OCI-LY3 (cell line): ENCODE data around the gene MCF2L2.

ENCODE experiments used
- H2AFZ ChIP-seq: fragments of 200-600, 300-600 bp; shearing (Covaris generic); 2 replicates; pipeline ENCODE4 v1.6.0; 2014; ENCODE audit warnings: antibody characterized with exemption, low read depth, low read length
- H3K27ac ChIP-seq: fragments of 200-600, 300-600 bp; sonication (generic); 2 replicates; pipeline ENCODE4 v1.5.1; 2014; ENCODE audit warnings: mild to moderate bottlenecking, low read length, moderate library complexity, mixed read lengths
- H3K27me3 ChIP-seq: fragments of 200-600, 300-600 bp; sonication (generic); 2 replicates; pipeline ENCODE4 v1.6.1; 2014; ENCODE audit warnings: low read depth, low read length, mixed read lengths
- H3K36me3 ChIP-seq: fragments of 200-600, 300-600 bp; sonication (generic); replicated peaks from 2 replicates; pipeline ENCODE3; 2014; ENCODE audit warnings: low read depth, low read length, mixed read lengths
- H3K4me1 ChIP-seq: fragments of 300-600, 200-600 bp; sonication (generic); 2 replicates; pipeline ENCODE4 v1.6.1; 2014; ENCODE audit warnings: low read length, mixed read lengths
- H3K4me2 ChIP-seq: fragments of 200-600, 300-600 bp; sonication (generic); 2 replicates; pipeline ENCODE4 v1.6.1; 2014; ENCODE audit warnings: low read length, mixed read lengths
- H3K4me3 ChIP-seq: fragments of 300-600, 200-600 bp; sonication (generic); 2 replicates; pipeline ENCODE4 v1.5.1; 2014; ENCODE audit warnings: antibody characterized with exemption, mild to moderate bottlenecking, low read length, moderate library complexity
- H3K79me2 ChIP-seq: fragments of 300-600, 200-600 bp; shearing (Covaris generic); 2 replicates; pipeline ENCODE4 v1.6.1; 2014; ENCODE audit warnings: mild to moderate bottlenecking, low read length, mixed read lengths
- H3K9ac ChIP-seq: fragments of 300-600, 200-600 bp; shearing (Covaris generic); 2 replicates; pipeline ENCODE4 v1.6.0; 2014; ENCODE audit warnings: mild to moderate bottlenecking, low read length, moderate library complexity
- H3K9me3 ChIP-seq: fragments of 200-600, 300-600 bp; shearing (Covaris generic); 2 replicates; pipeline ENCODE4 v1.6.1; 2014; ENCODE audit warnings: low read length, mixed read lengths; ENCODE audit not compliant: insufficient read depth
- H4K20me1 ChIP-seq: fragments of 200-600, 300-600 bp; sonication (generic); 2 replicates; pipeline ENCODE4 v1.6.1; 2016; ENCODE audit warnings: low read length, mixed read lengths; ENCODE audit not compliant: insufficient read depth
- CTCF ChIP-seq: fragments of 200-600, 300-600 bp; sonication (generic); IDR thresholded peaks from 2 replicates; pipeline ENCODE4 v1.5.1; 2014; ENCODE audit warnings: antibody characterized with exemption, low read length, low read depth
- EZH2phosphoT487 ChIP-seq: fragments of 200-600 bp; shearing (Covaris generic); IDR thresholded peaks from 2 replicates; pipeline ENCODE4 v1.6.1; 2018; ENCODE audit warnings: antibody characterized with exemption, mixed run types, low read depth

The MCF2L2 gene

GRCh38 chr3:183448369-183449128, 20.1 kb upstream of the MCF2L2 start:
- peaks cover 6% of the 10 kb centered on the region for H3K4me1 ChIP-seq
- H3K27me3 ChIP-seq: no peaks in the 10 kb centered on the region
- no peak for TF ChIP-seq CTCF
- no peak for TF ChIP-seq EZH2phosphoT487
- peaks cover 6% of the 10 kb centered on the region; the same call in 1 of the 2 replicates for H3K79me2 ChIP-seq
- H3K9ac ChIP-seq: peak overlapping the region; percentile 82
- no peaks in the 10 kb centered on the region for H4K20me1 ChIP-seq
- H2AFZ ChIP-seq: no peak overlapping the region
- H3K36me3 ChIP-seq: peaks cover 9% of the 10 kb centered on the region
- no peak overlapping the region for H3K27ac ChIP-seq
- H3K4me3 ChIP-seq: peak overlapping the region; percentile 93
- H3K9me3 ChIP-seq: peaks cover 11% of the 10 kb centered on the region
- peak overlapping the region; percentile 75 for H3K4me2 ChIP-seq

- Histone ChIP-seq H3K9ac (peak overlapping the region; percentile 82), H3K4me2 (peak overlapping the region; percentile 75), H3K79me2 (peaks cover 6% of the 10 kb centered on the region; the same call in 1 of the 2 replicates), H3K4me1 (peaks cover 6% of the 10 kb centered on the region), H2AFZ (peak overlapping the region; percentile 84), H3K9me3 (peaks cover 21% of the 10 kb centered on the region), H4K20me1 (no peaks in the 10 kb centered on the region), H3K27ac (peak overlapping the region; percentile 28), H3K27me3 (no peaks in the 10 kb centered on the region), H3K36me3 (peaks cover 6% of the 10 kb centered on the region), H3K4me3 (peak overlapping the region; percentile 93)
- TF ChIP-seq EZH2phosphoT487 (no peak), CTCF (0 out of 2 replicates have a peak, but pooled peaks have one; percentile 11)
Measured at GRCh38 chr3:183447206-183448001, 19.0 kb upstream of the MCF2L2 start.

- Histone ChIP-seq H3K4me3 (peak overlapping the region; percentile 93), H3K79me2 (peaks cover 6% of the 10 kb centered on the region; the same call in 1 of the 2 replicates), H3K27me3 (no peaks in the 10 kb centered on the region), H3K9me3 (peaks cover 21% of the 10 kb centered on the region), H3K4me1 (peaks cover 6% of the 10 kb centered on the region), H3K9ac (peak overlapping the region; percentile 82), H2AFZ (peak overlapping the region; percentile 84), H4K20me1 (no peaks in the 10 kb centered on the region), H3K36me3 (peaks cover 2% of the 10 kb centered on the region), H3K4me2 (peak overlapping the region; percentile 75), H3K27ac (no peak overlapping the region)
- TF ChIP-seq CTCF: no peak
Measured at GRCh38 chr3:183446838-183447205, 18.4 kb upstream of the MCF2L2 start.

GRCh38 chr3:183444748-183445147, 16.3 kb upstream of the MCF2L2 start:
- Histone ChIP-seq H4K20me1 (no peaks in the 10 kb centered on the region), H3K27ac (no peak overlapping the region), H3K4me1 (peaks cover 10% of the 10 kb centered on the region), H3K27me3 (no peaks in the 10 kb centered on the region), H3K9ac (no peak overlapping the region), H3K9me3 (peaks cover 21% of the 10 kb centered on the region), H3K79me2 (peaks cover 6% of the 10 kb centered on the region; the same call in 1 of the 2 replicates), H3K4me3 (no peak overlapping the region), H2AFZ (no peak overlapping the region), H3K4me2 (no peak overlapping the region), H3K36me3 (no peaks in the 10 kb centered on the region)
- TF ChIP-seq CTCF (no peak), EZH2phosphoT487 (no peak)
